Cardiac septum (tissue), 1 donor: ENCODE results near the gene NSUN3. TPM values are rescaled to one million over a fixed set of nuclear protein-coding genes. Genes with fewer than 3 reads are reported as not detected.
"Not testable (repeated sequence)": the region's sequence is repeated elsewhere in the genome, so short reads cannot be mapped to it uniquely, and the experiment has no call there.

Source experiments
- DNase-seq: peaks from one replicate; pipeline ENCODE4 v3.0.0-alpha.2; 2020; ENCODE audit warnings: low spot score
- intact Hi-C: fragments of 100-400 bp; cut with DNase I; formaldehyde crosslinking; loops from one replicate; pipeline ENCODE4 v1.14.0; 2022
- total RNA-seq: library from RNA; stranded (reverse); fragmentation: NEBNext Ultra II Directional; extraction: Animal tissue kit (Norgen Biotek cat#: 25700); gene quantifications from one replicate; pipeline ENCODE4 v1.2.1, GENCODE V29; 2021
- donor health status: DM: no; HTN: no; CAD: no.

Gene NSUN3
- total RNA-seq, 1 donor from 2014 or later, result 6.8 TPM

- intact Hi-C loops, result loop anchor here (10.0 kb wide), 1 partner anchor 91 kb away; the partner anchor contains the start of gene PROS1
- no peak for DNase-seq
Measured at GRCh38 chr3:94065819-94066480, 3.1 kb downstream of the NSUN3 start.

GRCh38 chr3:94066506-94067500 lies 3.9 kb downstream of the NSUN3 start:
- intact Hi-C loops, result loop anchor here (10.0 kb wide), 1 partner anchor 92 kb away; the partner anchor contains the start of gene PROS1
- DNase-seq, result no peak

GRCh38 chr3:94069194-94069813 lies 6.4 kb downstream of the NSUN3 start:
- no peak for DNase-seq

GRCh38 chr3:94070341-94070911 lies 7.6 kb downstream of the NSUN3 start:
- no peak for DNase-seq
- intact Hi-C loops, result no loop called here

More at GRCh38 chr3:94069194-94069813, 6.4 kb downstream of the NSUN3 start:
- intact Hi-C loops, result loop anchor here (1.0 to 10.0 kb wide), 3 partner anchors 65 to 163 kb away; partner anchors contain the start of gene PROS1

GRCh38 chr3:94071713-94072284 lies 8.9 kb downstream of the NSUN3 start:
- intact Hi-C loops, result no loop called here
- no peak for DNase-seq

GRCh38 chr3:94076055-94076454 lies 13.2 kb downstream of the NSUN3 start:
- no peak for DNase-seq
- intact Hi-C loops, result no loop called here

GRCh38 chr3:94080552-94080951 lies 17.7 kb downstream of the NSUN3 start:
- DNase-seq, intact Hi-C loops: not testable (repeated sequence)

GRCh38 chr3:94081884-94082283 lies 19.0 kb downstream of the NSUN3 start:
- intact Hi-C loops, result no loop called here
- DNase-seq, result no peak

GRCh38 chr3:94082391-94082937 lies 19.6 kb downstream of the NSUN3 start:
- intact Hi-C loops, result no loop called here
- no peak for DNase-seq

- intact Hi-C loops, result no loop called here
- no peak for DNase-seq
Measured at GRCh38 chr3:94083261-94083660, 20.4 kb downstream of the NSUN3 start.

GRCh38 chr3:94089126-94089525 lies 26.3 kb downstream of the NSUN3 start:
- no peak for DNase-seq
- intact Hi-C loops, result no loop called here

GRCh38 chr3:94092086-94092485 lies 29.2 kb downstream of the NSUN3 start:
- intact Hi-C loops, result no loop called here
- DNase-seq, result no peak

- intact Hi-C loops, result no loop called here
- no peak for DNase-seq
Measured at GRCh38 chr3:94093151-94093550, 30.3 kb downstream of the NSUN3 start.

GRCh38 chr3:94095111-94095510 lies 32.2 kb downstream of the NSUN3 start:
- no peak for DNase-seq
- intact Hi-C loops, result no loop called here

- DNase-seq, result no peak
- intact Hi-C loops, result no loop called here
Measured at GRCh38 chr3:94098452-94098851, 35.6 kb downstream of the NSUN3 start.

GRCh38 chr3:94099311-94099710 lies 36.5 kb downstream of the NSUN3 start:
- intact Hi-C loops, result no loop called here
- DNase-seq, result no peak

GRCh38 chr3:94101860-94102259 lies 39.0 kb downstream of the NSUN3 start:
- no peak for DNase-seq
- intact Hi-C loops, result no loop called here

GRCh38 chr3:94106268-94106667 lies 43.4 kb downstream of the NSUN3 start:
- intact Hi-C loops, result no loop called here
- DNase-seq, result no peak

- intact Hi-C loops, DNase-seq: not testable (repeated sequence)
Measured at GRCh38 chr3:94110232-94110631, 47.4 kb downstream of the NSUN3 start.
